MCF 10A (cell line): ENCODE measurements around the gene PCSK6. TPM values are rescaled to one million over a fixed set of nuclear protein-coding genes. Genes with fewer than 3 reads are reported as not detected.

Experiments used
- BruUV-seq: library from RNA; stranded (reverse); fragments of 400-500 nt; replicated peaks from 2 replicates; lab custom pipeline; 2021; lab: Mats Ljungman, UMichigan
- CTCF ChIA-PET: fragments of 300-600 bp; sonication (Branson Sonifier 250); formaldehyde crosslinking; extraction: SDS; loops from one replicate; lab custom pipeline; 2021; ENCODE audit warnings: antibody characterized with exemption, inconsistent platforms; lab: Yijun Ruan, JAX
- POLR2A ChIA-PET: fragments of 300-600, 350-650 bp; sonication (Branson Sonifier 250); formaldehyde crosslinking; extraction: SDS; loops from one replicate; lab custom pipeline; 2020; ENCODE audit warnings: antibody characterized with exemption, inconsistent platforms; lab: Yijun Ruan, JAX
- DNase-seq: peaks from one replicate; pipeline ENCODE4 v3.0.0-alpha.2; 2018; ENCODE audit not compliant: unreplicated experiment
- H3K27ac Mint-ChIP-seq: one replicate; pipeline ENCODE4 v1.8.0; 2022; ENCODE audit warnings: mild to moderate bottlenecking, low read depth, mixed read lengths; ENCODE audit not compliant: unreplicated experiment
- H3K27me3 Mint-ChIP-seq: one replicate; pipeline ENCODE4 v1.8.0; 2022; ENCODE audit warnings: mixed read lengths; ENCODE audit not compliant: insufficient read depth, unreplicated experiment
- H3K36me3 Mint-ChIP-seq: one replicate; pipeline ENCODE4 v1.8.0; 2022; ENCODE audit warnings: mild to moderate bottlenecking, moderate library complexity, mixed read lengths; ENCODE audit not compliant: insufficient read depth, unreplicated experiment
- H3K4me1 Mint-ChIP-seq: one replicate; pipeline ENCODE4 v1.8.0; 2022; ENCODE audit warnings: mixed read lengths; ENCODE audit not compliant: insufficient read depth, unreplicated experiment
- H3K4me3 Mint-ChIP-seq: one replicate; pipeline ENCODE4 v1.8.0; 2022; ENCODE audit warnings: mild to moderate bottlenecking, moderate library complexity, mixed read lengths; ENCODE audit not compliant: unreplicated experiment
- H3K9me3 Mint-ChIP-seq: one replicate; pipeline ENCODE4 v1.8.0; 2022; ENCODE audit warnings: mixed read lengths; ENCODE audit not compliant: unreplicated experiment
- intact Hi-C: fragments of 100-400 bp; cut with micrococcal nuclease; formaldehyde crosslinking; loops from 2 replicates; pipeline ENCODE4 v1.14.1; 2022
- total RNA-seq: library from RNA; stranded (reverse); gene quantifications from 2 replicates; pipeline ENCODE4 v1.2.3, GENCODE V29; 2022
- TF ChIP-seq, protein P1 (sequence below): fragments of 200-600 bp; IDR thresholded peaks from one replicate; pipeline ENCODE4 v1.8.0; 2022; ENCODE audit warnings: antibody characterized with exemption, mild to moderate bottlenecking; ENCODE audit not compliant: unreplicated experiment

Gene PCSK6
- total RNA-seq, 1 experiment from 2014 or later = 30.8 TPM

DNA sequence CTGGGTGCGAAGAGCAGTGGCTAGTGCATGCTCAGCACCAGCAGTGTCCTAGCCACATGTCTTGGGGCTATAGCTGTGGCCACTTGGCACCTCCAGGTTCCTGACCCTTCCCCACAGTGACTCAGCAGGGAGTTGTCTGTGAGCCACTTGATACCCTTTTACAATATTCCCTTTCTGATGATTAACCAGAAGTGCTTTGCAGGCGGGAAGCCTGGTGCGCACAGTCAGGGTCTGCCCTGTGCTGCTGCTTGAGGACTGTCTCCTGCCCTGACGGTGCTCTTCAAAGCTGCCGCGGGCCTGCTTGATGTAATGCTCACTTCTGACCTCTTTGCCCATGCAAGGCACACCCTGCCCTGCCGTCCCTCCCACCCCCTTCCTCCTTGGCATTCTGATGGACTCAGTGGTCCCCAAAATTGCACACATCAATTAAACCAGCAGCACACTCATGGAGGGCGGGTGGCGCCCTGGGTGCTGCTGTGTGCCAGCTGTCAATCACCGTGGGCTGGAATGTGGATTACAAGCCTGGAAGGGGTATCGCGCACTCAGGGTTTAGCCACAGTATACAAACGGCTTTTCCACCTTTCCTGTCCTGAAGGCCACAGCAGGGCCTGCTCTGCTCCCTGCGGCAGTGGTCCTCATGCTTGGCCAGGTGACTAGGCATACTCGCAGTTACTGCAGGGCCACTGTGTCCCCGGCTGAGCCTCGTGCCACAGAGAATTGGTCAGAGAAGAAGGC, 40.9 kb upstream of the PCSK6 start:
- no peaks in the 10 kb centered on the region for H3K36me3 Mint-ChIP-seq
- POLR2A ChIA-PET = no interaction called here
- H3K27ac Mint-ChIP-seq = no peak overlapping the region
- CTCF ChIA-PET = interaction anchor here (0.6 kb wide), 2 partner anchors 11 to 17 kb away, joined by 3 to 4 read pairs; no protein-coding TSS in a partner anchor
- no peaks in the 10 kb centered on the region for H3K9me3 Mint-ChIP-seq
- DNase-seq = no peak
- BruUV-seq = no TSS peak
- H3K4me1 Mint-ChIP-seq = no peaks in the 10 kb centered on the region
- no peaks in the 10 kb centered on the region for H3K27me3 Mint-ChIP-seq
- no peak overlapping the region for H3K4me3 Mint-ChIP-seq
- intact Hi-C loops = no loop called here
- TF ChIP-seq, protein P1, sequence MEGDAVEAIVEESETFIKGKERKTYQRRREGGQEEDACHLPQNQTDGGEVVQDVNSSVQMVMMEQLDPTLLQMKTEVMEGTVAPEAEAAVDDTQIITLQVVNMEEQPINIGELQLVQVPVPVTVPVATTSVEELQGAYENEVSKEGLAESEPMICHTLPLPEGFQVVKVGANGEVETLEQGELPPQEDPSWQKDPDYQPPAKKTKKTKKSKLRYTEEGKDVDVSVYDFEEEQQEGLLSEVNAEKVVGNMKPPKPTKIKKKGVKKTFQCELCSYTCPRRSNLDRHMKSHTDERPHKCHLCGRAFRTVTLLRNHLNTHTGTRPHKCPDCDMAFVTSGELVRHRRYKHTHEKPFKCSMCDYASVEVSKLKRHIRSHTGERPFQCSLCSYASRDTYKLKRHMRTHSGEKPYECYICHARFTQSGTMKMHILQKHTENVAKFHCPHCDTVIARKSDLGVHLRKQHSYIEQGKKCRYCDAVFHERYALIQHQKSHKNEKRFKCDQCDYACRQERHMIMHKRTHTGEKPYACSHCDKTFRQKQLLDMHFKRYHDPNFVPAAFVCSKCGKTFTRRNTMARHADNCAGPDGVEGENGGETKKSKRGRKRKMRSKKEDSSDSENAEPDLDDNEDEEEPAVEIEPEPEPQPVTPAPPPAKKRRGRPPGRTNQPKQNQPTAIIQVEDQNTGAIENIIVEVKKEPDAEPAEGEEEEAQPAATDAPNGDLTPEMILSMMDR = no peak

- Mint-ChIP-seq H3K36me3 (no peaks in the 10 kb centered on the region), H3K27ac (no peak overlapping the region), H3K4me1 (no peaks in the 10 kb centered on the region), H3K4me3 (no peak overlapping the region), H3K9me3 (no peaks in the 10 kb centered on the region), H3K27me3 (no peaks in the 10 kb centered on the region)
- intact Hi-C loops = no loop called here
- ChIA-PET CTCF (no interaction called here), POLR2A (interaction anchor here (0.8 kb wide), 1 partner anchor 34 kb away, joined by 3 read pairs; no protein-coding TSS in a partner anchor)
- no peak for DNase-seq
- TF ChIP-seq, protein P1 = no peak
- BruUV-seq = no TSS peak
These were observed 39.4 kb upstream of the PCSK6 start for GRCh38 chr15:101528917-101529299.

GRCh38 chr15:101528108-101528916, 38.8 kb upstream of the PCSK6 start:
- H3K4me3 Mint-ChIP-seq = no peak overlapping the region
- intact Hi-C loops = no loop called here
- H3K27ac Mint-ChIP-seq = no peak overlapping the region

More at GRCh38 chr15:101528108-101528916, 38.8 kb upstream of the PCSK6 start:
- ChIA-PET CTCF (interaction anchor here (1.2 kb wide), 1 partner anchor 113 kb away, joined by 5 read pairs; no protein-coding TSS in a partner anchor), POLR2A (interaction anchor here (0.8 kb wide), 1 partner anchor 34 kb away, joined by 3 read pairs; no protein-coding TSS in a partner anchor)
- H3K36me3 Mint-ChIP-seq = no peaks in the 10 kb centered on the region
- no peaks in the 10 kb centered on the region for H3K9me3 Mint-ChIP-seq
- BruUV-seq = no TSS peak
- TF ChIP-seq, protein P1 = no peak
- H3K27me3 Mint-ChIP-seq = no peaks in the 10 kb centered on the region
- no peaks in the 10 kb centered on the region for H3K4me1 Mint-ChIP-seq
- no peak for DNase-seq
